HG03097 (cell line): ENCODE data around the gene WNT10A.

Experiments used
- ATAC-seq: cut with Tn5 transposase; IDR thresholded peaks from one replicate; pipeline ENCODE4 v1.9.1; 2021; ENCODE audit not compliant: unreplicated experiment, low FRiP score

The WNT10A gene

GRCh38 chr2:218857371-218858137 is 23.1 kb upstream of the WNT10A start:
- no peak for ATAC-seq

DNA sequence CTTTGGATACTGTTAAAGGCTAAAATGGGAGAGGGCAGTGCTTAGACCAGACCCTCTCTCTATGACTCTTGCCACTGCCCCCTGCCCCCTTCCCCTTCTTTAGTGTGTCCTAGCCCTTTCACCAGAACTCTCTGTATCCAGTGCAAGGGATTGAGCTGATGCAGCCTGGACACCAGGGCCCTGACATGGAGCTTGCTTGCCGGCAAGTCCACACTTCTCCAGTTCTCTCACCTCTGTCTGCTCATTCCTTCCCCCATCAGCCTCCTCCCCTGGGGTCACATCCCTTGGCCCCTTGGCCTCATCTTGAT is 22.6 kb upstream of the WNT10A start:
- no peak for ATAC-seq

GRCh38 chr2:218858671-218859555 is 21.7 kb upstream of the WNT10A start:
- ATAC-seq = no peak

DNA sequence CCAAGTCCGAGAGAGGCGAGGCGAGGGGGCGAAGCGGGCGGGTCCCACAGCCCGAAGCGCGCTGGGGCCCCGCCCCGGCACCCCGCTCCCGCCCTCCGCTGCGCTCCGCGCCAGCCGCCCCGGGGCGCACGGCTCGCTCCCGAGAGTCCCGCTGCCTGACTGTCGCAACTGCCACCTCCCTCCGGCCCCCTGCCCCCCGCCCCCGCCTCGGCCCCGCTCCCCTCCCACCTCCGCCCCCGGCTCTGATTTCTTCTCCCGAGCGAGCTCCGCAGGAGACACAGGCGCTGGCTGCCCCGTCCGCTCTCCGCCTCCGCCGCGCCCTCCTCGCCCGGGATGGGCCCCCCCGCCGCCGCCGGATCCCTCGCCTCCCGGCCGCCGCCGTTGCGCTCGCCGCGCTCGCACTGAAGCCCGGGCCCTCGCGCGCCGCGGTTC is 21.1 kb upstream of the WNT10A start, which contains the start of gene WNT6:
Gene WNT6 (plus strand): TSS at position 250 of the 432 bp plus-strand sequence. CDS start 233 bp downstream, outside the sequence.
- ATAC-seq = no peak

DNA sequence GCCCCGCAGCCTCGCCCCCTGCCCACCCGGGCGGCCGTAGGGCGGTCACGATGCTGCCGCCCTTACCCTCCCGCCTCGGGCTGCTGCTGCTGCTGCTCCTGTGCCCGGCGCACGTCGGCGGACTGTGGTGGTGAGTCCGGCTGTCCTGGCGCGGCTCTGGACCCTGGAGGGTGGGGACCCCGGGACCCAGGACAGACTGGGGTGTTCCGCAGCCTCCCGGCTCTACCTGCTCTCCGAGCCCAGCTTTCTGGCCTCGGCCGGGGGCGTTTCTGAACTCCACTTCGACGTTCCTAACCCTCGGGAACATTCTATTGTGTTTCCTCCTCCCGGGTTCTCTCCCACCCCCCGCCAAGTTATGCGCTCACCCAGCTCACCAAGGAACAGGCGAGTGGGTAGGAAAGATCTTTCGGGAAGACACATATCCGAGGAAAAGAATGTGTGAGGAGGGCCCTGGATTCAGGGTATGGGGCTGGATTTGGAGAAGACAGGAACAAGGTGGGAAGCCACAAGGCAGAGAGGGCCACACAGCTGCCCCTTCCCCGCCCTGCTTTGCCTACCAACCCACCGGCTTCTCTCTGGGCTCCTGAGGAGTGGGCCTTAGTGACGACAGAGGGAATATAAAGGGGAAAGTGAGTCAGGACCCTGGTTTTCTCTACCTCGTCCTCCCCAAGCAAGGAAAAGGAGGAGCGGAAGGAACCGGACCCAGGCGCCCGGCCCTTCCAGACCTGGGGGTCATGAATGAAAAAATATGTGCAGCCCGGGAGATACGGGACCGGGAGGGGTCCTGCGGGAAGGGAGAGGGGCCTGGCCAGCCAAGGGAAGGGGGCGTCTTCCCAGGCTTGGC is 20.4 kb upstream of the WNT10A start:
- no peak for ATAC-seq

DNA sequence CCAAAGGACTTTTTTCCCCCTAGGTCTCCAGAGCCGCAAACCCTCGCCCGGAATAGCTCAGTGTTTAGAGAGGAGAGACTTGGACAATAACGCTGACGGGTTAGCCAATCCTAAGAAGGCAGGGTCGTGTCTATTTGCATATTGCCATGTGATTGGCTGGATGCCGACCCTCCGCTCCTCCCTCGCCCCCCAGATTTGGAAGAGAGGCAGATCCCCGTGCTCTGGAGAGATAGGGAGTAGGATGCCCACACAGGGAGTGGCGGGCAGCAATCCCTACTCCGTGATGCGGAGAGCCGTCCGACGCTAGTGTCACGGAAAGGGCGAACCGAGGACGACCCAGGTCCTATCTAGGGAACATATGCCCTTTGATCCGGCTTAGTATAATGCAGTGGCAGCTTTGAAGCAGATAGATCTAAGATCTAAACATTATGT is 19.7 kb upstream of the WNT10A start:
- no peak for ATAC-seq

- no peak for ATAC-seq
These were observed 18.9 kb upstream of the WNT10A start for GRCh38 chr2:218861645-218862318.

- ATAC-seq = no peak
These were observed 17.6 kb upstream of the WNT10A start for GRCh38 chr2:218863021-218863520.

DNA sequence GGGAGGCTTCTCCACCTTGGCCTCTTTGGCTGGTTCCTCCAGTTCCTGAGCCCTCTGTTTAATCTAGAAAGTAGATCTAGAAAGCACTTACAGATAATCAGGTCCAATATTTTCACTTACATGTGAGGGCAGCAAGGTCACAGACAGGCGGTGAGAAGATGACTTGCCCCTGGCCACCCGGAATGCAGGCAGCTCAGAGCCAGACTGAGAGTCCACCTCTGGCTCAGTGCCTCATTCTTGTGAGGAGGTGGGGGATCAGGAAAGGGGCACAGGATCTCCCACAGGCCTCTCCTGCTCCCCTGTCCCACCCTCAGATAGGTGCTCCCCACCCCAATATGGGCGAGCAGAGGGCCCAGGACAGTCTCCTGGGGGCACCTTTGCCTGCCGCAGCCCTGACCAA is 15.3 kb upstream of the WNT10A start:
- no peak for ATAC-seq

DNA sequence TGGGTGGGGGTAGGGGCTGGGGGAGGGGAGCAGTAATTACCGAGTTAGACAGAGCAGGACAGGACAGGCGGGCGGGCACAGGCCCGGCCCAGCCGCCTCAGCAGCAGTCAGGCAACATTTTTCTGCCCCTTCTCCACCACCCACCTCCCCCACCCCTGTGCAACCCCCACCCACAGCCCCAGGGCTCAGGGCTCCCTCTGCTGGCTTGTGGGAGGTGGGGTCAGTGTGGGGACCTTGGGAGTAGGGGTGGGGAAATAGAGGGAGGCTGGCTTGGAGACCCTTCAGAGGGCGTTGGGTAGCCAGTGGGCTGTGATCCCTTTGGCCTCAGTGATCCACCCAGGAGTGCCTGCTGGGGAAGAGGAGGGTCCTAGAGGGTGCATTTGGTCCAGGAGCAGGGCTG is 14.7 kb upstream of the WNT10A start:
- ATAC-seq = no peak

- no peak for ATAC-seq
These were observed 12.8 kb upstream of the WNT10A start for GRCh38 chr2:218867900-218868299.

GRCh38 chr2:218869064-218869463 is 11.6 kb upstream of the WNT10A start:
- no peak for ATAC-seq

DNA sequence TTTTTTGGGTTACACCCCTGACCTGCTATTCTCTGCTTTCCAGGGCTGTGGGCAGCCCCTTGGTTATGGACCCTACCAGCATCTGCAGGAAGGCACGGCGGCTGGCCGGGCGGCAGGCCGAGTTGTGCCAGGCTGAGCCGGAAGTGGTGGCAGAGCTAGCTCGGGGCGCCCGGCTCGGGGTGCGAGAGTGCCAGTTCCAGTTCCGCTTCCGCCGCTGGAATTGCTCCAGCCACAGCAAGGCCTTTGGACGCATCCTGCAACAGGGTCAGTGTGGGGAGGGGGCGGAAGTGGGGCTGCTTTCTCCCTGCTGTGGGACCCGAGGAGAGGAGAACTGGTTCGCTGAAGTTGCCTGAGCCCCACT is 9.7 kb upstream of the WNT10A start:
- no peak for ATAC-seq

GRCh38 chr2:218871345-218872302 is 9.0 kb upstream of the WNT10A start:
- ATAC-seq = no peak

DNA sequence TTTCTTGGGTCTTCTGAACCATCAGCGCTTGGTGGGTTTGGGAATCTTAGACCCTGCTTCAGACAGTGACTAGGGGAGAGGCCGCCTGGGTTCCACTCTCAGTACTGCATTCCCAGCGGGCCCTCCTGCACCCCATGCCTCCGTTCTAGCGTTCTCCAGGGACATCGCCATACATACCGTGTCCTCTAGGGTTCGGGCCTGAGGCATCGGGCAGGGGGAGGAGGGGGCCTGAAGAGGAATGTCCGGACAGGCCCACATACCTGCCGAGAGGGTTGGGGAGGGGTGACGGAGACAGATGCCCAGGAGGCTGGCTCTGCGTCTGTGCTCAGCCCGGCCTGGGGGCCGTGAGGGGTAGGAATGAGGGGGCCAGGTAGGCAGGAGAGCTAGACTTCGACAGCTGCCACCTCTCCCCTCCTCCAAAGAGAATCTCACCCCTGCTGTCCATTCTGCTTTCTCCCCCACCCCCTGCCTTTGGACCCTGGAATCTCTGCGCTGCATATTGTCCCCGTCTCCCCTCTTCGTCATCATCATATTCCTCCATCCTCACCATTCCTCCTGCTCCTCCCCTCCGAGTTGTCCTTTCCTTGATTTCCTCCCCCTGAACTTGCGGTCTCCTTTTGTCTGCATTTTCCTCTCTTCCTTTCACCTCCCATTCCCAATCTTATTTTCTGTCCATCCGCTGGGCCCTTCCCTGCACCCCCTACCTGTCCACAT is 7.8 kb upstream of the WNT10A start:
- no peak for ATAC-seq

GRCh38 chr2:218873359-218874194 is 7.1 kb upstream of the WNT10A start:
- ATAC-seq = no peak

- no peak for ATAC-seq
These were observed 4.9 kb upstream of the WNT10A start for GRCh38 chr2:218875692-218876246.
